IPS-11a (cell line): ENCODE results near the gene OR52W1.

Experiments used
- H3K4me3 ChIP-seq: one replicate; pipeline ENCODE4 v1.5.1; 2013; ENCODE audit warnings: low read depth, low read length, control low read depth

OR52W1 gene

GRCh38 chr11:6199174-6199810 is at the start of gene OR52W1:
Gene OR52W1, plus strand, starts transcription at chr11:6199224. Its CDS starts 0 bp downstream, at chr11:6199224.
- H3K4me3 ChIP-seq = no peak within 1 kb of the TSS

- no peak overlapping the region for H3K4me3 ChIP-seq
These were observed 47.9 kb upstream of the OR52W1 start for GRCh38 chr11:6151117-6151516.

GRCh38 chr11:6152126-6152525 is 46.9 kb upstream of the OR52W1 start:
- no peak overlapping the region for H3K4me3 ChIP-seq

GRCh38 chr11:6156628-6157359 is 42.2 kb upstream of the OR52W1 start:
- H3K4me3 ChIP-seq = no peak overlapping the region

- no peak within 1 kb of the TSS for H3K4me3 ChIP-seq
These were observed 28.8 kb upstream of the OR52W1 start, which contains the start of gene OR52B2 for GRCh38 chr11:6170226-6170625. Gene OR52B2, minus strand, starts transcription at chr11:6170326. Its CDS starts 0 bp downstream, at chr11:6170326.

- no peak overlapping the region for H3K4me3 ChIP-seq
These were observed 23.6 kb upstream of the OR52W1 start for GRCh38 chr11:6175440-6175839.

- H3K4me3 ChIP-seq = no peak overlapping the region
These were observed 7.3 kb upstream of the OR52W1 start for GRCh38 chr11:6191742-6192141.

- H3K4me3 ChIP-seq = no peak overlapping the region
These were observed 4.9 kb upstream of the OR52W1 start for GRCh38 chr11:6194065-6194581.

GRCh38 chr11:6196396-6196795 is 2.6 kb upstream of the OR52W1 start:
- H3K4me3 ChIP-seq = no peak overlapping the region

GRCh38 chr11:6197466-6198200 is 1.4 kb upstream of the OR52W1 start:
- no peak overlapping the region for H3K4me3 ChIP-seq

- no peak overlapping the region for H3K4me3 ChIP-seq
These were observed 2.0 kb downstream of the OR52W1 start for GRCh38 chr11:6200975-6201374.

GRCh38 chr11:6201481-6201880 is 2.5 kb downstream of the OR52W1 start:
- no peak overlapping the region for H3K4me3 ChIP-seq

GRCh38 chr11:6202041-6202440 is 3.0 kb downstream of the OR52W1 start:
- no peak overlapping the region for H3K4me3 ChIP-seq

- H3K4me3 ChIP-seq = no peak overlapping the region
These were observed 4.3 kb downstream of the OR52W1 start for GRCh38 chr11:6203327-6203726.

- no peak overlapping the region for H3K4me3 ChIP-seq
These were observed 5.7 kb downstream of the OR52W1 start for GRCh38 chr11:6204706-6205105.

GRCh38 chr11:6205366-6205765 is 6.3 kb downstream of the OR52W1 start, which contains the start of gene C11orf42:
Gene C11orf42, plus strand, starts transcription at chr11:6205557. Its CDS starts 59 bp downstream, at chr11:6205616.
- no peak within 1 kb of the TSS for H3K4me3 ChIP-seq

GRCh38 chr11:6206456-6207180 is 7.6 kb downstream of the OR52W1 start:
- no peak overlapping the region for H3K4me3 ChIP-seq

GRCh38 chr11:6209801-6210200 is 10.8 kb downstream of the OR52W1 start:
- H3K4me3 ChIP-seq = no peak overlapping the region

GRCh38 chr11:6210274-6210955 is 11.4 kb downstream of the OR52W1 start:
- H3K4me3 ChIP-seq = no peak overlapping the region

- H3K4me3 ChIP-seq = no peak overlapping the region
These were observed 15.5 kb downstream of the OR52W1 start for GRCh38 chr11:6214530-6214929.
